Activated CD4-positive, alpha-beta memory T cell treated with anti-CD3 and anti-CD28 coated beads for 36 hours (primary cell): ENCODE results near the gene GPR176. TPM values are rescaled to one million over a fixed set of nuclear protein-coding genes. Genes with fewer than 3 reads are reported as not detected.

Experiments
- total RNA-seq, 2 experiments: library from RNA; stranded (reverse); gene quantifications; one replicate each; pipeline ENCODE4 v1.2.3, GENCODE V29; 2021

GPR176 gene
- total RNA-seq, 2 experiments from 2014 or later = 0.21 to 0.27 TPM

Other genes with a start within 250 kb of the GPR176 start
- under 1 TPM; 0.29 to 0.68 TPM for gene FSIP1, start 137.4 kb downstream of the GPR176 start, total RNA-seq
- gene EIF2AK4, start 13.8 kb upstream of the GPR176 start, total RNA-seq = 10 to 100 TPM; 34.5 to 36.4 TPM
- 100 to 1,000 TPM; 168 to 170 TPM for gene SRP14, start 118.9 kb upstream of the GPR176 start, total RNA-seq
- gene BMF, start 188.6 kb upstream of the GPR176 start, total RNA-seq = 1 to 10 TPM; 6.9 to 7.3 TPM
- gene BUB1B, start 240.8 kb upstream of the GPR176 start, total RNA-seq = 10 to 100 TPM; 88.8 to 96.1 TPM